Stimulated activated CD4-positive, alpha-beta T cell treated with anti-CD3 and anti-CD28 coated beads, Interleukin-1b, Interleukin-23, amount 100 ng/mL, for 1 hour (primary cell): Measurements from ENCODE around the gene PLEKHA7.
"Not testable (repeated sequence)": the region's sequence is repeated elsewhere in the genome, so short reads cannot be mapped to it uniquely, and the experiment has no call there.

Experiments
- DNase-seq, 2 donors: peaks; one replicate each; pipeline ENCODE4 v3.0.0-alpha.2; 2020; ENCODE audit warnings: low read depth in 2 of 2

PLEKHA7 gene

DNA sequence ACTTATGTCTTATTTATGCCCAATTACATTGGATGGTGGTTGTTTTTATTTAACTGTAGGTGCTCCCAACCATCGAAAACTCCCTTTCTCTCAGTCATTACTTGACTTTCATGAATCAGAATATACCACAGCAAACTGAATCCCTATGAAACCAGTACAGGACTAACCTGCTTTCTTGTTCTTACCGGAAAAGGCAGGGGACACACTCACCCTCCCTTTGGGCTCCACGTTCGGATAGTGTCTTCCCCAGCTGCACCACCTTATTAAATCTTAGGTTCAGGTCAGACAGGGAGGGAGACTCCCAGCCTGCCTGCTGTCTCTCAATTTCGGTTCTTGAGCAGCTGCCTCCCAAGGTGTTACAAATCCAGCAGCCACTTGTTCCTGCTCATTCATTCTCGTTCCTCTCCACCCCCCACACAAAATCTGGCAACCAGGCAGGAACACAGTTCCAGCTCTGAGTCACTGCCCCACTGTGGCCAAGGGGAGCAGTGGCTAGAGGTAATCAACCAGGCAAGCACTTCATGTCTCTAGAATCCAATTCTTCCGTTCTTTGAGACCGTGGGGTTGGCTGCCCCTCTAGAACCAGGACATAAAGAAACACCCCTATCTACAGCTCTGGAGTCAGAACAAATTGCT is 133.0 kb downstream of the PLEKHA7 start:
- DNase-seq = no peak

- no peak for DNase-seq
These were observed 133.9 kb downstream of the PLEKHA7 start for GRCh38 chr11:16880184-16880801.

GRCh38 chr11:16879690-16880089 is 134.5 kb downstream of the PLEKHA7 start:
- DNase-seq = no peak

GRCh38 chr11:16876837-16877236 is 137.4 kb downstream of the PLEKHA7 start:
- DNase-seq = no peak

- no peak for DNase-seq
These were observed 138.0 kb downstream of the PLEKHA7 start for GRCh38 chr11:16876053-16876752.

- DNase-seq = no peak
These were observed 139.8 kb downstream of the PLEKHA7 start for GRCh38 chr11:16874275-16874975.

DNA sequence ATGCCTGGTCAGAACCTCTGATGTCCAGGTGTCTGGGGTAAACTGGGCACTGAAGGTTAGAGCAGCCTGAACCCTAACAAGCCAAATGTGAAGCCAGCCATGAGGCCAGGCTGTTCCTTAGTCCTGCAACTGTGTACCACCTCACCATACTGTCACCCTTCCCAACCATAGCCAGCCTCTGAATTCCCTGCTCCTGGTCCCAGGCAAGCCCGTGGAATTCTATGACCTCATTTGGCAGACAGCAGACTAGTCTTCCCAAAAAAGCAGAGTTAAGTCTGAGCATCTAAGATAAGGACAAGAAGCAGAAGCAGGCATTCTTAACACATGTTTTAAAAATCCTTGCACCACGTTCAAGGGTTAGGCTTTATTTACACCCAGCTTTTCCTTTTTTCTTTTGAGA is 140.9 kb downstream of the PLEKHA7 start:
- no peak for DNase-seq

DNA sequence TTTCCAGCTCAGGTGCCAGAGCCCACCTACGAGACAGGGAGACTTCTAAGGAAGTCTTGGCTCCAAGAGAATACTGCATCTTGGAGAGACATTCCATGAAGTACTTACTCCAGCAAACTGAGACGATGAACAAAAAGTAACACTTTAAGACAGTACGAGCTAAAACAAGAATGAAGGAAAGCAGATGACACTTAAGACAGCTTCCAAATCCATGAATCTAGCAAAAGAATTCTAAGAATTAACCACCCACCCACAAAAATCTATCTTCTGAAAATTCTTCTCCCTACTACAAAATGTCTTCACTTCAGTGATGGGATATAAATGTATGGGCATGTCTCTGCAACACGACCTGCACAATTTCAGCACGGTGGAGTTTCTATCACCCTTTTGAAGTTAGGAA is 142.8 kb downstream of the PLEKHA7 start:
- DNase-seq = no peak

- no peak for DNase-seq
These were observed 147.1 kb downstream of the PLEKHA7 start for GRCh38 chr11:16867097-16867496.

- DNase-seq = not testable (repeated sequence)
These were observed 149.8 kb downstream of the PLEKHA7 start for GRCh38 chr11:16864428-16864827.

DNA sequence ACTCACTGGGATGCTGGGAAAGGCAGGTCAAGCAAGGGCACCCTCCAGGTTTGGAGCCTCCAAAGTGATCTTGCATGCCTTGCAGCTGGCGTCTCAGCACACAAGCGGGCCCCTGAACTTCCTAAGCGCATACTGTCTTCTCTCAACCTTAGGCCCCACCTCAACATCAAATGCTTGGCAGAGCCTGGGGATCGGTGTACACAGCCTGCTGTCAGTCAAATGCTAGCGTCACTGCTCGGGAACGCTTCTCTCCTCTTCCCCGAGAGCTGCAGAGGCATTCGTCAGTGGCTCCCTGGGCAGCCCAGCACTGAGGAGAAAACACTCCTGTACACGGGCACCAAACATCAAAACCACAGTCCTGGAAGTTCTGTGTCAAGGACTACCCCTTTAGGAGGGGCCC is 150.8 kb downstream of the PLEKHA7 start:
- DNase-seq = no peak

GRCh38 chr11:16862726-16863125 is 151.5 kb downstream of the PLEKHA7 start:
- no peak for DNase-seq

GRCh38 chr11:16861862-16862261 is 152.4 kb downstream of the PLEKHA7 start:
- no peak for DNase-seq

GRCh38 chr11:16860617-16861016 is 153.6 kb downstream of the PLEKHA7 start:
- DNase-seq = no peak

DNA sequence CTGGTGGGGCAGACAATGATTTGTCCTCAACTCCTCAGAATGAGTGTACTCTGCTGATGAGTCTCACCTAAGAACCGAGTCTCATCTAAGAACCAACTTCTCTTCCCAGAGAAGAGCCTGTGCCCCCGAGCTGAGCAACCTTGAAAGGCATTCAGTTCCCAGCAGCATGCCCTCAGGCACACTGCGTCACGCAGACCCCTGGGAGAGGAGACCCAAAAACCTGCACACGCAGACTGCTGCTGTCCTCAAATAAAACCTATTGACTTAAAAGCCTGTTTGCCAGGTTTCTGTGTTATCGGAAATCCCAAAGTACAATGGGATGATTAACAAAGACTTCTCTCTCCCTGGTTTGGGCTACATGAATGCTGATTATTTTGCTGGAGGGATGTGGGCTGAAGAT is 154.6 kb downstream of the PLEKHA7 start:
- no peak for DNase-seq

GRCh38 chr11:16857186-16857585 is 157.0 kb downstream of the PLEKHA7 start:
- DNase-seq = no peak

DNA sequence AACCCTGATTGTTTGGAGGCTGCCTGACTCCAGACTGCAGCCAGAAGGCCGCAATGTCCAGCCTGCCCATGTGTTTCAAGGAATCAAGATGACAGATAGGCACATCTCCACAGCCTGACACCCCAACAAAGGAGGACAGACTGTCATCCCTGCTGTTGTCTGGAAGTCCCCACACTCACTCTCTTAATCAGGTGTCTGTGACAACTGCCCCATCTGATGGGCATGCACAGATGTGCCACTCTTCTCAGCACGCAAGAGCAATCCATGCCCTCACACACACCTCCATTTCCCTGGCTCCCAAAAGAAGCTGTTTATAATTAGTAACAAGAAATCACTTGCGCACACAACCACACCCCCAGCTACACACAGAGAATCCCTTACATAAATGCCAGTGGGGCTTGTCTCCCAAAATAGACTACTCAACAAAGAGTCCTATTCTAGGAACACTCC is 158.2 kb downstream of the PLEKHA7 start:
- no peak for DNase-seq

DNA sequence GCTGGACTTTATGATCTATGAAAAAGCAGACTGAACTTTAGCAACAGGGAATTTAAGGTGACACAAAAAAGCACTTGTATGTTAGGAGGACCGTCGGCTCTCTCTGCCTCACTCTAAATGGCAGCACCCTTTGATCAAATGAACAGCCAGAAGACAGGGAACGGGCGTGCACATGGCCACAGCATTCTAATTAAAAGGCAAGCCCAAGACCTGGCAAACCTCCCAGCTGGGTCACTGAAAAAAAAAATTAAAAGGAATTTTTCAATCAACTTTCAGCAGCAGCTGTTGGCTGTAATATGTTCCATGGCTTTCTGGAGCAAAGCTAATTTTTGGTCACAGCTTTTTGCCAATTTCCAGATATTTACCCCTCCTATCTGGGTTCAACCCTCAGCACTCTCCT is 159.2 kb downstream of the PLEKHA7 start:
- no peak for DNase-seq

DNA sequence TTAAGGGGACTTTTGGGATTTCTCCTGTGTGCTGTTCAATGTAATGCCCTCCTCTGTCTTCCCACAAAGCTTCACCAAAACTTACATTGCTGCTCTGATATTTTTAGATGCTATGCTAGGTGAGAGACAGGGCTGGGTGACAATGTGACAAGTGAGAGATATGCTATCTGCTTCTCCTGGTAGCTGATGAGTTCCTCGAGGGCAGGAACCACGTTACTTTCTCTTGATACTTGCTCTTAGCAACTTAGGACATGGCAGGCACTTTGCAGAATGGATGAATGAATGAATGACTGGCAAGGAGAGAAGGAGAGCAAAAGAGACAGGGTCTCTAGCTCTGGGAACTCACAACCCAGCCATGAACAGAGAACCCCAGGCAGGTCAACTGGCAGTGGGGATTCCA is 160.4 kb downstream of the PLEKHA7 start:
- DNase-seq = no peak

GRCh38 chr11:16853266-16853665 is 160.9 kb downstream of the PLEKHA7 start:
- DNase-seq = no peak

DNA sequence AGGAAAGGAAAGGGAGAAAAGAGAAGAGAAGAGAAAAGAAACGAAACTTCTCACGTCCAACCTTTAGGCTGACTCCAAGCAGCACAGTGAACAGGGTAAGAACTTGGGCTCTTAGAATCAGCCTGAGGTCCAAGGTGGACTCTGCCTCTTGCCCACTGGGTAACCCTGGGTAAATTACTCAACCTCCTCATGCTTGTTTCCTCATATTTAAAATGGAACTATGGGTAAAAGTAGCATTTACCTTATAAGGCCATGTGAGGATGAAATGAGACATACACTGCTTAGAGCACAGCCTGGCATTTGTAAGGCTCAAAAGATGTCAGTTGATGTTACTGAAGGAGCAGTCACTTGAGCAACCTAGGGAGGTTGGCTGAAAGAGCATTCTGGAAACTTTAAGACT is 167.9 kb downstream of the PLEKHA7 start:
- no peak for DNase-seq

GRCh38 chr11:16844268-16844771 is 169.9 kb downstream of the PLEKHA7 start:
- DNase-seq = no peak
